HK-2 (cell line): ENCODE results near the gene PYDC2.
"Not testable (repeated sequence)": the region's sequence is repeated elsewhere in the genome, so short reads cannot be mapped to it uniquely, and the experiment has no call there.

Experiments
- DNase-seq: peaks from one replicate; pipeline ENCODE4 v3.0.0-alpha.2; 2018; ENCODE audit not compliant: unreplicated experiment

Gene PYDC2

DNA sequence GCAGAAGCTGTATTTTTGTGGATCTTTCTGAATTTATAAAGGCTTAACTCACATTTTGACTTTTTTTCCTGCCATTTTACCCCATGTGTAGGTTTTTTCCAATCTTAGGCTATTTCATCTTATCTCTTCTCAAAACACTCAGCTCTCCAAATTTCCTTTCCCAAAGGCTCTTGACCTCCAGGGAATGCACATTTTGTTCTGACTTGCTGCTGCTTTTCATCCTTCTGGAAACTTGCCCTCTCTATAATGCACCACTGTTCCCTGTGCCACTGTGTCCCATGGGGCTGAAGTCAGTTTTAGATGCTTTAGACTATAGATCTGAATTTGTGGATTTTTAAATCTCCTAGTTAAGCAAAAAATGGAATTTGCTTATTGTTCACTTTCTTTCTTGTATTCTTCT is 9.1 kb downstream of the PYDC2 start:
- DNase-seq = no peak

DNA sequence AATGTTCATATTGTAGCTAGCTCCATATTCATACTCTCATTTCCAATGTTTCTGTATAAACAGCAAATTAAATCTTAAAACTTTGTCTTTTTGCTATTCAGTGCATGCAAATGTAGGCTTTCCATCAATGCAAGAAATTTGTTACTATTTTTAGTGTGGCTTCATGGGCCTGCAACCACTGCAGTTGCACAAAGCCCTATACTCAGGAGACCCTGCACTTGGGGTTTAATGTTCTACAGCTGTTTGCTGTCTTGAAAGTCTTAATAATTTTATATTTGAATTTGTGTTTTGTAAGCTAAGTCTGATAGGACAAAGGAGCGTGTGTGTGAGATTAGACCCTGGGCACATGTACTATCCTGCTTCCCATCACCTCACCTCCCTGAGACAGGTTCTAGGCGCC is 9.6 kb downstream of the PYDC2 start:
- DNase-seq = no peak

DNA sequence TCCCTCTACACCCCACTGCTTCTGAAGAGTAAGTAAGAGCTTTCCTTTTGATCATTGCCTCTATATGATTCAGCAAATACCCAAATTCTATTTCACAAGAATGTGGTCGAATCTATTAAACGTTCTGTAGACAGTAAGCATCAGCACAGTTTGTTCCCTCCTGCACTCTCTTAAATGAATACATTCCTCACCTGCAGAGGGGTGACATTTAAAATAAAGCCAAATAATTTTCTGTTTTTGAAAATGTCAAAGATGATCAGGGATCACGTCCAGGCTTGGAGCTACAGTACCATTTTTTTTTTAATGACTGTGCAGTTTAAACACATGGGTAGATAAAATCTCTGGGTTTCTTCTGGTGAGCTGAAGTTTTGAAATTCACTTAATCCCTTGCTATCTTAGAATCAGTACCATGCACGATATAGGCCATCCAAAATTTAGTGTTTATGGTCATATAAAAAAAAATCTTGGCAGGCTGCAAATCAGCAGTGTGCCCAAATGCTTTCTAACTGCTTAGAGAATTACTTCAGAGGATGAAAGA is 12.8 kb downstream of the PYDC2 start:
- no peak for DNase-seq

DNA sequence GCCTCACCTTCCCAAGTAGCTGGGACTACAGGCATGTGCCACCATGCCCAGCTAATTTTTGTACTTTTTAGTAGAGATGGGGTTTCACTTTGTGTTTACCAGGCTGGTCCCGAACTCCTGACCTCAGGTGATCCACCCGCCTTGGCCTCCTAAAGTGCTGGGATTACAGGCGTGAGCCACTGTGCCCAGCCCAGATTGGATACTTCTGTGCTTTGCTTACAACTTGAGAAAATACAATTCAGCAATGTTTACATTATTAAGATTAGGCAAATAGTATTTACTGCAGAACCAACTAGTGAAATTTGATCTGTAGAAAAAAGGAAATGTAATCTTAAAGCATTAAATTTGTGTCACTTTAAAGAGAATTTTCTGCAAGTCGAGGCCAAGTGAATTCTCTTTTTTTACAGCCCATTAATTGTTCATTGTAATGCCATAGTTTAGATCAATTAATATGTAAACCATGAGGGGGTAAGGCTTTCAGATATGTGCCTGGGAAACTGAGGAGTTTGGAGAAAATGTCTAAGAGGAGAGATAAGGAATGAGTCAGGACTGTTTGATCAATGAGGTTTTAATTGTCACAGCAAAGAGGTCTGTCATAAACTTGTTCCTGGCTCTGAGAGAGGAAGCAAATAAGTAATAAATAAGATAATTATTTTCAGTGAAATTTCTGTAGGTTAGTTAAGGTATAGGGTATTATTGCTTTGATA is 15.3 kb downstream of the PYDC2 start:
- DNase-seq = no peak

DNA sequence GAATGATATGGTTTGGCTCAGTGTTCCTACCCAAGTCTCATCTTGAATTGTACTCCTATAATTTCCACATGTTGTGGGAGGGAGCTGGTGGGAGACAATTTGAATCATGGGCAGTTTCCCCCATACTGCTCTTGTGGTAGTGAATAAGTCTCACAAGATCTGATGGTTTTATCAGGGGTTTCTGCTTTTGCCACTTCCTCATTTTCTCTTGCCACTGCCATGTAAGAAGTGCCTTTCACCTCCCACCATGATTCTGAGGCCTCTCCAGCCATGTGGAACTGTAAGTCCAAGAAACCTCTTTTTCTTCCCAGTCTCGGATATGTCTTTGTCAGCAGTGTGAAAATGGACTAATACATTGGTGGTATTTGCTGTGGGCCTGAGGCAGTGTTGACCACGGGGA is 23.0 kb downstream of the PYDC2 start:
- DNase-seq = not testable (repeated sequence)

DNA sequence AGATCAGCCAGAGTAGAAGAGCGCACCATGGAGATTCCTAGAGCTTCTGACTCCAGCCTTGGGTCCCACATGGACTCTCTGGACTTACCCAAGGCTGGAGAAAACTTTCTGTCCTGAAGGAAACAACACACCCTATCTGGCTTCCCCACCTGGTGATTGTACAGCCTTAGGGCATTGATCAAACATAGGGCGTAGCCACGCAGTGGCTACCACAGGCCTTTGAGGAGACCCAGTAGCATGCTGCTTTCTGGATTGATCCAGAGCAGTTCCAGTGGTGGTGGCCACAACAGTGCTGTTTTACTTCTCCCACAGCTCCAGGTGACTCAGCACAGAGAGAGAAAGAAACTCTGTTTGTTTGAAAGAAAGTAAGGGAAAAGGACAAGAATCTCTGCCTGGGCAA is 23.5 kb downstream of the PYDC2 start:
- no peak for DNase-seq

DNA sequence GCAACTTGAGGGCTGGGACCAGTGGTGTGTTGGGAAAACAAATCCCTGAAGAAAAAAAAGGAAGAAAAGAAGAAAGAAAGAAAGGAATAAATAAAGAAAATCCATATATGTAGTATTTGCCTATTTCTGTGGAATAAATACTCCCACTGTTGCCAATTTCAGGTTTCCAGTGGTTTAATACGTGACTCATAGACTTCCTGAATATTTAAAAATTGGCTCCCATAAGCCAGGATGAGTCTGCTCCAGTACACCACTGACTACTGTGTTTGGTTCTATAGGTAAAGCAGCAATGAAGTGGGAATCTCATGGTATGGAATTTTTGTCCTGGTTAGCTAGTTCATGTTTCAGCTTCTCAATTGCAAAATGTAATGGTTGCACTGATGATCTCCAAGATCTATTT is 31.6 kb downstream of the PYDC2 start:
- no peak for DNase-seq

DNA sequence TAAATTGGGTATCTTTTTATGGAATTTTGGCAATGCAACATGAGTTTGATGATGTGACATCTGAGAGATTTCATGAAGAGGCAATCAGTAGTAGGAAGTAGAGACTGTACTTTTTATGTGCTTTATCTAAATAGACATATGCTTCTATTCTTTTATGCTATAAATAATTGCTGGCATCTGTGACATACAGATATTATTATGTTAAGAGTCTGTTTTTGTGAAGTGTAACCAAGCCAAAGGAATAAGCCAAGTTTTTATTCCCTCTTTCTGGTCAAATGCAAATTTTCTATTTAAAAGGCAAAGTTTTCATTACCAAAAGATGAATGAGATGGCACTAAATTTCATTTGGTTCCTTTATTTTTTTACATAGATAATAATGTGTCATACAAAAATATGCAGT is 32.4 kb downstream of the PYDC2 start:
- no peak for DNase-seq

DNA sequence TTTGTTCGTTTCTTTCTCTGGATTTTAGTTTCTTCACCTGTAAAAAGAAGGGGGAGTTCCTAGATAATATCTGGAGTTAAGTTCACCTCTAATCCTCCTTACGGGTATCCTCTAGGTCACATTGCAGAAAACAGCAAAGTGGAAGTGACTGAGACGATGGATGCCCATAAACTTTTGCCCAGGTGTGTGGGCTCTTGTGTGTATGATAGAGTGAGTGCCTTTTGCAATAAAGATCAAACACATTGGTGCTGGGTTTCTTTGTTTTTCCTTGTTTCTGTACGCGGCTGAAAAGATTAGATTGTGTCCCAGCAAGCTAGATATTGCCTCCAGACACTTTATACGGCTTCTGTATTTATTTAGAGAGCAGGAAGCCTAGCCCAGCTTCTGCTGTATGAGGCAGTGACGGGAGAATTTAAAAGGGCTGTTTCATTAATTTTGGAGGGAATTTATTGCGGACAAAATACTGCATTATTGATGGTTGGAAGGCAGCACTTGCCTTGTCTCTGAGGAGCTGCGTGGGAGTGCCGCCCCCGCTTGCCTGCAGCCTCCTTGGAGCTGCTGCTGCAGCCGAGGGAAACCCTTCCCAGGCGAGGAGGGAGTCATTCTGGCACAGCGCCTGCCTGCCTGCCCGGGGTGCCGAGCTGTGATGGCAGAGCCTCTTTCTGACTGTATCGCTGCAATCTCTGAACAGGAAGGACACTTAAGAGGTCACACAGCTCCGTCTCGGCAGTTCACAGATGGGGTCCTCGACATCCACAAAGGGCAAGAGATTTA is 38.5 kb downstream of the PYDC2 start:
- DNase-seq = no peak

DNA sequence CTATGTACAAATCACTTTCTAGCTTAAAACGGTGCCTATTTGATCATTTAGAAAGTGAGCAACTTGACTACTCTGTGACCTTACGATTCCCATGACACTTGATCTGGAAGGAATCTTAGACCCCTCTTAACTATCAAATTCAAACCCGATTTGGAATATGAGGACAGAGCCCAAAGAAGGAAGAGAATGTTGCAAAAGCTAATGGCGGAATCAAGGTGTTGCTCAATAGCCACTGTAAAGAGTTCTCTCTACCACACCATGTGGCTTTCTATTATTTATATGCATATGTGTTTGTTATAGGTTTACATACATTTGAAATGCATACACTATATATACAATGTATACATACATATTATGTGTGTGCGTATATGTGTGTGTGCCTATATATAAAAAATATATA is 39.9 kb downstream of the PYDC2 start:
- no peak for DNase-seq

DNA sequence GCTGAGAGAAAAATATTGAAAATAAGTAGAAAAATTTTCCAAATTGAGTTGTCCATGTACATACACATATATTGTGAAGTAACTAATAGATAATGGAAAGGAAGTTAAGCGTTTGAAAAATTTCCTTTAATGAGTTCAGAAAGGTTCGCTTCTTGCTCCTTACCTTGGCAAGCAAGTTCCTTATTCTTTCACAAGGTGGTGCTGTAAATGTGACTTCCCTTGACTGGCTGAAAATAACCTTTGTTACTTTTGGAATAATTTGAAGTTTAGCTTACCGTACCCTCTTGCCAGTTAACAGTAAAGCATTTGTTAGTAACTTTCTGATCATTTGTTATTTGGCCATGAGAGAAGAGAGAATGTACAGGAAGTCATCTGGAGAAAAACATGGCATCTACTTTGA is 41.6 kb downstream of the PYDC2 start:
- no peak for DNase-seq

DNA sequence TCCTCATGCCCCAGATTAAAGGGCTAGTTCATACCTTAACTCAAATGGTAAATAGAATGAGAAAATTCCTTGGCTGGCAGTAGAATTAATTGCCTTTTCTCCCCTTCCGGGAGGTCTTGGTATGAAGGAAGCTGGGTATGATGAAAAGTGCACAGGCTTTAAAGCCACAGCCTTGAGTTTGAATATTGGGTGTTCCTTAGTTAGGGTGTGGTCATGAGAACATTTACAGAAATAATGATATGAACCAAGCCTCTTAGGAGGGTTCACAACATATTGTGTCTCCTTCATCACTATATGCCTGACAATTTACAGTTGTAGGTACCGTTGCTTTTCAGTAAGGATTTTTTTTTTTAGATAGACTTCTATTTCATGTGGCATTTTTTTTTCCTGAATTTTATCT is 48.1 kb downstream of the PYDC2 start:
- no peak for DNase-seq
